Tibial artery (tissue), 4 donors: ENCODE data around the gene TXNDC11.

Source experiments
- DNase-seq, 2 donors: peaks; one replicate each; pipeline ENCODE4 v3.0.0-alpha.2; 2019
- H3K27ac ChIP-seq, 2 donors: fragments of 200-600 bp; sonication (generic) in 1 of 2; 1 replicate in 1 of 2; 2 replicates in 1 of 2; pipeline ENCODE4 v1.5.1; 2018 to 2019; ENCODE audit warnings: mild to moderate bottlenecking in 1 of 2
- H3K27me3 ChIP-seq, 2 donors: fragments of 200-600 bp; sonication (generic) in 1 of 2; one replicate each; pipeline versions ENCODE4 v1.5.1 to v1.6.0; 2016 to 2019
- H3K36me3 ChIP-seq, 3 donors: fragments of 200-600 bp; sonication (generic) in 2 of 3; one replicate each; pipeline ENCODE4 v1.5.1; 2016 to 2019; ENCODE audit warnings: mild to moderate bottlenecking in 2 of 3
- H3K4me1 ChIP-seq, 4 donors: fragments of 200-600 bp; sonication (generic) in 2 of 4; 1 replicate in 3 of 4; 2 replicates in 1 of 4; pipeline ENCODE4 v1.5.1; 2016 to 2019
- H3K4me3 ChIP-seq, 2 donors: fragments of 200-600 bp; sonication (generic) in 1 of 2; 1 replicate in 1 of 2; 2 replicates in 1 of 2; pipeline ENCODE4 v1.5.1; 2018 to 2019; ENCODE audit warnings: mild to moderate bottlenecking in 2 of 2
- H3K9me3 ChIP-seq, 3 donors: fragments of 200-600 bp; sonication (generic) in 1 of 3; one replicate each; pipeline ENCODE4 v1.5.1; 2016 to 2019
- CTCF ChIP-seq, 2 experiments: fragments of 200-600 bp in 1 of 2; fragments of 450-650 bp in 1 of 2; IDR thresholded peaks; one replicate each; pipeline ENCODE4 v1.5.1; 2017 to 2019; ENCODE audit warnings: antibody characterized with exemption in 2 of 2, mild to moderate bottlenecking in 1 of 2, moderate library complexity in 1 of 2
- intact Hi-C: fragments of 100-400 bp; cut with DNase I; formaldehyde crosslinking; loops from one replicate; pipeline ENCODE4 v1.15.0; 2023; ENCODE audit warnings: low total_unique reads

TXNDC11 gene

GRCh38 chr16:11655655-11656054 is 87.0 kb downstream of the TXNDC11 start:
- DNase-seq: no peak

GRCh38 chr16:11651796-11652195 is 90.9 kb downstream of the TXNDC11 start:
- no peak overlapping the region for H3K4me3 ChIP-seq
- H3K4me1 ChIP-seq: no peaks in the 10 kb centered on the region
- no peak for TF ChIP-seq CTCF (IDR thresholded peaks at IDR 0.05)
- intact Hi-C loops: no loop called here
- peaks cover 0 to 3% of the 10 kb centered on the region in 2 donors for H3K27me3 ChIP-seq
- no peaks in the 10 kb centered on the region for H3K9me3 ChIP-seq
- no peaks in the 10 kb centered on the region for H3K36me3 ChIP-seq
- DNase-seq: no peak
- no peak overlapping the region for H3K27ac ChIP-seq

More at GRCh38 chr16:11655655-11656054, 87.0 kb downstream of the TXNDC11 start:
- no peaks in the 10 kb centered on the region for H3K27me3 ChIP-seq
- intact Hi-C loops: no loop called here
- no peak overlapping the region for H3K27ac ChIP-seq
- H3K4me3 ChIP-seq: no peak overlapping the region
- no peak for TF ChIP-seq CTCF (IDR thresholded peaks at IDR 0.05)
- peaks cover 0 to 18% (median 13%) of the 10 kb centered on the region in 4 donors for H3K4me1 ChIP-seq
- H3K36me3 ChIP-seq: no peaks in the 10 kb centered on the region
- no peaks in the 10 kb centered on the region for H3K9me3 ChIP-seq

- Histone ChIP-seq H3K27ac (no peak overlapping the region), H3K4me3 (no peak overlapping the region), H3K4me1 (no peaks in the 10 kb centered on the region), H3K36me3 (no peaks in the 10 kb centered on the region), H3K27me3 (peaks cover 0 to 3% of the 10 kb centered on the region in 2 donors), H3K9me3 (no peaks in the 10 kb centered on the region)
- no peak for DNase-seq
- intact Hi-C loops: no loop called here
- TF ChIP-seq CTCF (IDR thresholded peaks at IDR 0.05): no peak
These were observed 91.7 kb downstream of the TXNDC11 start for GRCh38 chr16:11650641-11651591.

- no peak for DNase-seq
- intact Hi-C loops: loop anchor here (10.0 kb wide), 1 partner anchor 66 kb away; no protein-coding TSS in a partner anchor
- Histone ChIP-seq H3K4me3 (no peak overlapping the region), H3K27ac (no peak overlapping the region), H3K27me3 (peaks cover 0 to 3% of the 10 kb centered on the region in 2 donors), H3K9me3 (no peaks in the 10 kb centered on the region), H3K36me3 (no peaks in the 10 kb centered on the region), H3K4me1 (no peaks in the 10 kb centered on the region)
- no peak for TF ChIP-seq CTCF (IDR thresholded peaks at IDR 0.05)
These were observed 93.4 kb downstream of the TXNDC11 start for GRCh38 chr16:11649276-11649675.

- TF ChIP-seq CTCF (IDR thresholded peaks at IDR 0.05): no peak
- Histone ChIP-seq H3K4me1 (peaks cover 5 to 25% (median 22%) of the 10 kb centered on the region in 4 donors), H3K9me3 (no peaks in the 10 kb centered on the region), H3K4me3 (no peak overlapping the region), H3K36me3 (no peaks in the 10 kb centered on the region), H3K27me3 (no peaks in the 10 kb centered on the region), H3K27ac (peak overlapping the region in 1 of 2 donors; percentile 87)
- intact Hi-C loops: loop anchor here (2.0 to 10.0 kb wide), 2 partner anchors 72 to 236 kb away; no protein-coding TSS in a partner anchor
- DNase-seq: no peak
These were observed 99.9 kb downstream of the TXNDC11 start for GRCh38 chr16:11642765-11643116.
